CD4-positive, alpha-beta memory T cell (primary cell): ENCODE measurements around the gene MRM1. TPM values are rescaled to one million over a fixed set of nuclear protein-coding genes. Genes with fewer than 3 reads are reported as not detected.

Source experiments
- CTCF ChIA-PET: fragments of 350-600 bp; sonication (Branson Sonifier 250); formaldehyde crosslinking; loops from one replicate; lab custom pipeline; 2021; ENCODE audit warnings: inconsistent platforms; ENCODE audit not compliant: partially characterized antibody; lab: Charles Lee
- POLR2A ChIA-PET: fragments of 350-600 bp; sonication (Branson Sonifier 250); formaldehyde crosslinking; loops from one replicate; lab custom pipeline; 2021; ENCODE audit not compliant: partially characterized antibody; lab: Charles Lee
- DNase-seq, 5 donors: peaks; one replicate each; pipeline versions ENCODE4 v3.0.0 to v3.0.0-alpha.2; 2020 to 2022; ENCODE audit warnings: mixed read lengths in 1 of 5
- H3K27ac ChIP-seq: one replicate; pipeline ENCODE4 v1.7.0; 2013; ENCODE audit warnings: low read depth, low read length
- H3K27me3 ChIP-seq: 2 replicates; pipeline ENCODE4 v1.7.0; 2013; ENCODE audit warnings: mild to moderate bottlenecking, low read length, moderate library complexity; ENCODE audit not compliant: insufficient read depth
- H3K36me3 ChIP-seq: 2 replicates; pipeline ENCODE4 v1.7.0; 2013; ENCODE audit warnings: mild to moderate bottlenecking, low read length, moderate library complexity; ENCODE audit not compliant: insufficient read depth
- H3K4me1 ChIP-seq: 2 replicates; pipeline ENCODE4 v1.7.0; 2013; ENCODE audit warnings: mild to moderate bottlenecking, low read length, moderate library complexity; ENCODE audit not compliant: insufficient read depth
- H3K4me3 ChIP-seq, 2 donors: one replicate each; pipeline ENCODE4 v1.7.0; 2013; ENCODE audit warnings: low read length in 2 of 2, mild to moderate bottlenecking in 1 of 2
- H3K9me3 ChIP-seq, 2 donors: one replicate each; pipeline ENCODE4 v1.7.0; 2013; ENCODE audit warnings: low read length in 2 of 2, control low read depth in 1 of 2; ENCODE audit not compliant: control insufficient read depth in 1 of 2
- H3K27ac Mint-ChIP-seq, 7 donors: one replicate each; pipeline ENCODE4 v1.8.0; 2020 to 2021; ENCODE audit warnings: mixed read lengths in 7 of 7, mild to moderate bottlenecking in 6 of 7, inconsistent platforms in 3 of 7, moderate library complexity in 3 of 7
- H3K27me3 Mint-ChIP-seq, 2 donors: one replicate each; pipeline ENCODE4 v1.8.0; 2020 to 2021; ENCODE audit warnings: mixed read lengths in 2 of 2
- H3K36me3 Mint-ChIP-seq, 2 donors: one replicate each; pipeline ENCODE4 v1.8.0; 2020 to 2021; ENCODE audit warnings: mixed read lengths in 2 of 2, inconsistent platforms in 1 of 2, mild to moderate bottlenecking in 1 of 2
- H3K4me1 Mint-ChIP-seq, 4 donors: one replicate each; pipeline ENCODE4 v1.8.0; 2020 to 2021; ENCODE audit warnings: mixed read lengths in 4 of 4, mild to moderate bottlenecking in 1 of 4
- H3K4me3 Mint-ChIP-seq, 8 donors: one replicate each; pipeline ENCODE4 v1.8.0; 2020 to 2021; ENCODE audit warnings: mixed read lengths in 8 of 8, mild to moderate bottlenecking in 7 of 8, moderate library complexity in 6 of 8, inconsistent platforms in 3 of 8
- H3K9me3 Mint-ChIP-seq, 8 donors: one replicate each; pipeline ENCODE4 v1.8.0; 2020 to 2021; ENCODE audit warnings: mixed read lengths in 8 of 8, mild to moderate bottlenecking in 5 of 8, inconsistent platforms in 3 of 8, moderate library complexity in 1 of 8
- intact Hi-C: fragments of 100-400 bp; cut with micrococcal nuclease; formaldehyde crosslinking; loops from one replicate; pipeline ENCODE4 v1.15.1; 2023
- polyA plus RNA-seq, 2 donors: library from polyadenylated mRNA; unstranded; fragments of 300-500 nt; fragmentation: Illumina TruSeq; gene quantifications; one replicate each; pipeline ENCODE4 v1.2.3, GENCODE V29; 2021
- total RNA-seq, 2 experiments: library from RNA; stranded (reverse); gene quantifications; one replicate each; pipeline ENCODE4 v1.2.3, GENCODE V29; 2021

Gene MRM1
- total and polyA plus RNA-seq, 4 experiments from 2014 or later = 1.7 to 13.3 (median 8.1) TPM

DNA sequence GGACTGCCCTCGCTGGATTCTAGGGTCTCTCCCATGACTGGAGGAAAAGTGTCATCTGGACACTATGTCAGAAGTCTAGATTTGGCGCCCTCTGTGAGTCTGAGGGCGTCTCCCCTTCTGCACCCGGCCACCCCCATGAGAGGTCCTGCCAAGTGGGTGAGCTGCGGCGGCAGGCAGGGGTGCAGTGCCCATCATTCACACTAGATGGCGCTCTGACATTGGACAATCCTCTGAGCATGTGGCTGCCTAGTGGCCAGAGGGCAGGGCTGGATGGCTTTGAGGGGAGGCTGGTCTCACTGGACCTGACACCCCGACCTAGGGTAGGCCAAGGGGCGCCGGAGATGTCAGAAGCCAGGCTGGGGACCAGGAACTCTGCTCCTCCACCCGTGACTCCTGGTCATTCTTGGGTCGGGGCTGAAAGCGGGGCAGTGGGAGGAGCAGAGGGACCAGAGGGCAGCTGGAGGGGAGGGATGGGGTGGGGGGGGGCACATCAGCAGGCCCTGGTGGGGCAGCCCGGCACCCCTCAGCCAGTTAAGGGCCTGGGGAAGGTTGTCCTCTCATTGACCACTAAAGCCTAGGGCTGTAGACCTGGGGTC is 28.0 kb downstream of the MRM1 start:
- H3K9me3 ChIP-seq = no peaks in the 10 kb centered on the region
- ChIA-PET CTCF (interaction anchor here (0.7 to 3.8 kb wide), 11 partner anchors 27 to 611 kb away, joined by 3 to 44 read pairs (median 4); no protein-coding TSS in a partner anchor), POLR2A (no interaction called here)
- peaks cover 0 to 4% (median 1%) of the 10 kb centered on the region in 4 donors for H3K4me1 Mint-ChIP-seq
- H3K4me3 Mint-ChIP-seq = no peak overlapping the region
- no peaks in the 10 kb centered on the region for H3K9me3 Mint-ChIP-seq
- DNase-seq = peak; percentile 66 to 77 (median 70)
- H3K4me3 ChIP-seq = no peak overlapping the region
- peaks cover 5 to 9% of the 10 kb centered on the region in 2 donors for H3K27me3 Mint-ChIP-seq
- no peaks in the 10 kb centered on the region for H3K36me3 Mint-ChIP-seq
- intact Hi-C loops = loop anchor here (1.0 to 2.0 kb wide), 3 partner anchors 591 to 743 kb away; no protein-coding TSS in a partner anchor
- H3K4me1 ChIP-seq = no peaks in the 10 kb centered on the region
- no peaks in the 10 kb centered on the region for H3K36me3 ChIP-seq
- H3K27me3 ChIP-seq = no peaks in the 10 kb centered on the region
- H3K27ac Mint-ChIP-seq = no peak overlapping the region
- no peak overlapping the region for H3K27ac ChIP-seq

DNA sequence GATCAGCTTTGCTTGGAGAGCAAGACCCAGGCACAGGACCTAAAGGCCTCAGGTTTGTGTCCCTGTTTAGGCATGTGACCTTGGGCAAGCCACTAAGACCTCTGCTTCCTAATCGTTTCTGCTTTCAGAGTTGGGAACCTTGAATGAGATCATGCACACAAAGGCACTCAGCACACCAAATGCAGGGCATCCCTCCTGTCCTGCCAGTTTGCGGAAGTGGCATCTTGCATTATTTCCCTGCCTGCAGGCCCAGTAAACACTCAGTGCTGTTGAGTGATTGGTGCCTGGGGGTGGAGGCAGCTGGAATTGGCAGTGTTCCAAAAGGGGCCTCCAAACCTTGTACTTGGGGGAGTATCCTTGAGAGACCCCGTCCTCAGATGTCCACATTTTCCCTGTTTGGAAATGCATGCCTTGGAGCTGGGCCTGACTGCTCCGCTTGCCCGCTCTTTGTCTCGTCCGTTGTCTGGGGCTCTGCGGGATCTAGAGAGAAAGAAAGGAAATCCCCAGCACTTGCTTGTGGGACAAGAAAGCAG is 28.7 kb downstream of the MRM1 start:
- no peak overlapping the region for H3K4me3 Mint-ChIP-seq
- Histone ChIP-seq H3K4me3 (no peak overlapping the region), H3K27ac (no peak overlapping the region), H3K9me3 (no peaks in the 10 kb centered on the region), H3K36me3 (no peaks in the 10 kb centered on the region), H3K27me3 (no peaks in the 10 kb centered on the region), H3K4me1 (no peaks in the 10 kb centered on the region)
- ChIA-PET CTCF (interaction anchor here (0.9 to 3.8 kb wide), 7 partner anchors 27 to 611 kb away, joined by 3 to 44 read pairs (median 14); no protein-coding TSS in a partner anchor), POLR2A (no interaction called here)
- peaks cover 0 to 4% (median under 1%) of the 10 kb centered on the region in 4 donors for H3K4me1 Mint-ChIP-seq
- intact Hi-C loops = loop anchor here (1.0 to 2.0 kb wide), 3 partner anchors 590 to 743 kb away; no protein-coding TSS in a partner anchor
- peaks cover 8 to 10% of the 10 kb centered on the region in 2 donors for H3K27me3 Mint-ChIP-seq
- no peak for DNase-seq
- H3K27ac Mint-ChIP-seq = no peak overlapping the region
- no peaks in the 10 kb centered on the region for H3K36me3 Mint-ChIP-seq
- no peaks in the 10 kb centered on the region for H3K9me3 Mint-ChIP-seq

DNA sequence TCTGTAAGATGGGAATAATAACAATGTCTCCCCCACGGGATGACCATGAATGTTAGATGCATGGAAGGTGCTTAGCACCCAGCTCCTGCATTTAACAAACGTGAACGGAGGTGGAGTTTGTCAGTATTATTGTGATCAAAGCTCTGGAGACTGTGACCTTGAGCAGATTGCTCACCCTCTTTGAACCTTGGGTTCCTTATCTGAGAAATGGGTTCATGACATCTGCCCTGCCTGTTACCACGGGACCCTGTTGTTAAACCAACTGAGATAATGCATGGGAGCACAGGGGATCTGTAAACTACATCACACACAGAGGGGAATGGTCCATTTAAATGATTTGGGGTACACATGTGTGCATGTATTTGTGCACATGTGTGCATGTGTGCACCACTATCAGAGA is 29.6 kb downstream of the MRM1 start:
- DNase-seq = no peak
- H3K27ac Mint-ChIP-seq = no peak overlapping the region
- intact Hi-C loops = no loop called here
- peaks cover 12 to 14% of the 10 kb centered on the region in 2 donors for H3K27me3 Mint-ChIP-seq
- Histone ChIP-seq H3K27me3 (peaks cover 5% of the 10 kb centered on the region), H3K9me3 (no peaks in the 10 kb centered on the region), H3K36me3 (no peaks in the 10 kb centered on the region), H3K27ac (no peak overlapping the region), H3K4me1 (no peaks in the 10 kb centered on the region), H3K4me3 (no peak overlapping the region)
- ChIA-PET CTCF (interaction anchor here (0.9 to 3.8 kb wide), 6 partner anchors 12 to 416 kb away, joined by 3 to 24 read pairs (median 5); no protein-coding TSS in a partner anchor), POLR2A (no interaction called here)
- H3K9me3 Mint-ChIP-seq = no peaks in the 10 kb centered on the region
- no peaks in the 10 kb centered on the region for H3K36me3 Mint-ChIP-seq
- H3K4me1 Mint-ChIP-seq = peaks cover 0 to 4% (median 0%) of the 10 kb centered on the region in 4 donors
- H3K4me3 Mint-ChIP-seq = no peak overlapping the region

DNA sequence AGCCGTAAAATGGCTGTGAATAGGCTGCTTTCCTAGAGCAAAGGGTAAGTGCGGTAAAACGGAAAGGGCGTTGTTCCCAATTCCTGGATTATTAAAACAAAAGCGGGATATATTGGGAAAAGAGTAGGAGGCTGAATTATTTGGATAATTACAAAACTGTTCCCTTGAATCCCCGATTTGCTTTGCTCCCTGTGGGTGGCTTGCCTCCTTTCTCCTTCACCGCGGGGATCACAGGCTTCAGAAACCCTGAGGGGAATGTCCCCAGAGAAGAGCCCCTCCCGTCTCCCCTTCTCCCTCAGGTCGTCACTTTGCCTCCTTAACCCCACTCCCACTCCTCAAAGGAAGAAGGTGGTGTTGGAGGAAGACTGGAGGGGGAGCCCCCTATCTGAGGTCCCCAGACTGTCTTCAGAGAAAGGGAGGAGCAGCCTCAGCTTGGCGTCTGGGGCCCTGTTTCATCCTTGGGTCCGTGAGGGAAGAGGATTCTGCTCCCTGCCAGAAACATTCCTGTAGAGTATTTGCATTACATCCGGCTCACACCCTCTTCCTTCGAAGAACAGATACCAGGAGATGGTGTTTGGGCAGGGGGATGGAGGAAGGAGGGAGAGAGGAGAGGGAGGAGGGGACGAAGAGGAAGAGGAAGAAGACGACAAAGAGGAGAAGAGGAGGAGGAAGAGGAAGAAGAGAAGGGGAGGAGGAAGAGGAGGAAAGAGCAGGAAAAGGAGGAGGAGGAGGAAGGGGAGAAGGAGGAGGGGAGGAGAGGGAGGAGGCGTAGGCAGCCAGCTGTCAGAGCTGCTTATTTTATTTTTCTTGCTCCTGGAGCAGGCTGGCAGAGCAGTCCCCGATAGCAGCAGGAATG is 31.8 kb downstream of the MRM1 start:
- Mint-ChIP-seq H3K4me1 (peaks cover 0 to 4% (median 0%) of the 10 kb centered on the region in 4 donors), H3K27ac (no peak overlapping the region), H3K9me3 (no peaks in the 10 kb centered on the region), H3K27me3 (peaks cover 15 to 19% of the 10 kb centered on the region in 2 donors), H3K4me3 (no peak overlapping the region), H3K36me3 (no peaks in the 10 kb centered on the region)
- H3K4me3 ChIP-seq = no peak overlapping the region
- no peak overlapping the region for H3K27ac ChIP-seq
- DNase-seq = no peak
- peaks cover 5% of the 10 kb centered on the region for H3K27me3 ChIP-seq
- H3K4me1 ChIP-seq = no peaks in the 10 kb centered on the region
- H3K36me3 ChIP-seq = no peaks in the 10 kb centered on the region
- intact Hi-C loops = no loop called here
- H3K9me3 ChIP-seq = no peaks in the 10 kb centered on the region
- ChIA-PET POLR2A (no interaction called here), CTCF (interaction anchor here (2.5 kb wide), 1 partner anchor 122 kb away, joined by 13 read pairs; no protein-coding TSS in a partner anchor)

DNA sequence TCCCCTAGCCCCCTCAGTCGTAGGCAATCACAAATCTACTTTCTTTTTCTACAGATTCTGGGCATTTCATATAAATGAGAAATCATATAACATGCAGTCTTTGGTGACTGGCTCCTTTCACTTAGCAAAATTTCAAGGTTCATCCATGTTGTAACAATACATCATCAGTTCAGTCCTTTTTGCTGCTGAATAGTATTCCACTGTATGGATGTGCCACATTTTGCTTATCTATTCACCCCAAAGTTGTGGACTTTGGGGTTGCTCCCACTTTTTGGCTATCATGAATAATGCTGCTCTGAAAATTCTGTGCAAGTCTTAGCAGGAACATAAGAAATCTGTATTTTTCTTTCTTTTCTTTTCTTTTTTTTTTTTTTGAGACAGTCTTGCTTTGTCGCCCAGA is 39.0 kb downstream of the MRM1 start:
- no peaks in the 10 kb centered on the region for H3K9me3 ChIP-seq
- H3K4me3 Mint-ChIP-seq = peak overlapping the region in 1 of 8 donors; percentile 15
- peaks cover 46% of the 10 kb centered on the region for H3K27me3 ChIP-seq

DNA sequence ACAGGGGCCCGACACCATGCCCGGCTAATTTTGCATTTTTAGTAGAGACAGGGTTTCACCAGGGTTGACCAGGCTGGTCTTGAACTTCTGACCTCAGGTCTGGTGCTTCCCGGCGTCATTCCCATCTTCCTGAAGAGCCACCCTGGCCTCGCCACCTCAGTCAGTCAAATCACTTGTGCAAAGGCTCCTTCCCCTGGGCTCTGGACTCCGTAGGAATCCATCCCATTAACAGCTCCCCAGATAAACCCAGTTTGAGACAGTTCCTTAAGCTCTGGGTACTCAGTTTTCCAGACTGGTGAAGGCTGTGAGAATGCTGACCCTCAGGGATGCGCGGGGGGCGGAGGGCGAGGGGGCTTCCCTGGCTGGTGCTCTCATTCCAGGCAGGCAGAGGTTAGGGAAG is 39.5 kb downstream of the MRM1 start:
- no peaks in the 10 kb centered on the region for H3K36me3 ChIP-seq
- H3K27ac ChIP-seq = no peak overlapping the region
- ChIA-PET CTCF (no interaction called here), POLR2A (no interaction called here)
- intact Hi-C loops = no loop called here
- peaks cover 44% of the 10 kb centered on the region for H3K27me3 ChIP-seq
- no peak overlapping the region for H3K4me3 ChIP-seq
- no peaks in the 10 kb centered on the region for H3K9me3 ChIP-seq
- Mint-ChIP-seq H3K27ac (no peak overlapping the region), H3K27me3 (peaks cover 44 to 55% of the 10 kb centered on the region in 2 donors), H3K36me3 (peaks cover 0 to 4% of the 10 kb centered on the region in 2 donors), H3K9me3 (no peaks in the 10 kb centered on the region), H3K4me3 (peak overlapping the region in 4 of 8 donors; percentile 15 to 55 (median 44)), H3K4me1 (peaks cover 10 to 18% (median 14%) of the 10 kb centered on the region in 4 donors)
- peaks cover 19% of the 10 kb centered on the region for H3K4me1 ChIP-seq
- DNase-seq = no peak

More for the DNA sequence above, 39.0 kb downstream of the MRM1 start:
- peaks cover 10 to 18% (median 14%) of the 10 kb centered on the region in 4 donors for H3K4me1 Mint-ChIP-seq
- H3K4me3 ChIP-seq = no peak overlapping the region
- H3K27me3 Mint-ChIP-seq = peaks cover 44 to 56% of the 10 kb centered on the region in 2 donors
- H3K4me1 ChIP-seq = peaks cover 19% of the 10 kb centered on the region
- no peak overlapping the region for H3K27ac Mint-ChIP-seq
- POLR2A ChIA-PET = no interaction called here
- no peak overlapping the region for H3K27ac ChIP-seq
- intact Hi-C loops = no loop called here
- no peaks in the 10 kb centered on the region for H3K9me3 Mint-ChIP-seq
- peaks cover 0 to 4% of the 10 kb centered on the region in 2 donors for H3K36me3 Mint-ChIP-seq
- DNase-seq = no peak
- no peaks in the 10 kb centered on the region for H3K36me3 ChIP-seq
- CTCF ChIA-PET = no interaction called here
